ENCODE results near the gene AKR7A2. TPM values are rescaled to one million over a fixed set of nuclear protein-coding genes. Genes with fewer than 3 reads are reported as not detected.

The AKR7A2 gene
- polyA plus RNA-seq, 1 donor (not counting 4 experiments of a cell fraction or from before 2014, with no cell fraction given), result 21.4 TPM

DNA sequence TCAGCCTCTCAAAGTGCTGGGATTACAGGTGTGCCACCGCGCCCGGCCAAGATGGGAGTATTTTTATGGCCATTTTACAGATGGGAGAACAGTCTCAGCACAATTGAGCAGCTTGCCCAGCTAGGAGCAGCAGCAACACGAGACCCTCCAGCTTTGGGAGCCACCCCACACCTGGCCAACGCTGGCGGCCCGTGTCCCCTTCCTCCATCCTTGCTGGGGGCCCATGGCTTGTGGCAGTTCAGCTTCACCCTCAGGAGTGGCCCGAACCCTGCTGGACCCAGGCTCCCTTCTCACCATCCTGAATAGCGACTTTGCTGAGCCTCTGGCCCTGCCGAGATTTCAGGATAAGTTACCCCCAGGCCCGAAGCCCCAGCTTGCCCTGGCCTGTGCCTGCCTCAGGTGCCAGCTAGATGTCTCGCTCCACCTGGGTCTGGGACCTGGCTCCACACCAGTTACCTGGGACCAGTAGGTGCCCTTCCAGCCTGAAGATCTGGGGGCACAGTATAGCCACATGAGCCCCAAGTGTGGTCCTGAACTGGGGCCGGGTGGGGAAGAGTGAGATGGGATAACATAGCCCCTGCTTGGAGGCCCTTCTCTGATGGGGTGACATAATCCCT lies 19.4 kb upstream of the AKR7A2 start:
- no peaks in the 10 kb centered on the region for H3K27me3 ChIP-seq (ENCODE audit: control insufficient read depth, extremely low read depth, insufficient read depth, low read length)
- no peak overlapping the region for H3K4me3 ChIP-seq (ENCODE audit: control insufficient read depth in 2 of 3, extremely low read depth in 1 of 3, insufficient read depth in 2 of 3, low read depth in 1 of 3, low read length in 3 of 3)
- H3K27ac ChIP-seq (ENCODE audit: control insufficient read depth, insufficient read depth, low read length), result no peak overlapping the region
- no peak overlapping the region for H3K9ac ChIP-seq (ENCODE audit: control insufficient read depth, extremely low read depth, insufficient read depth, low read length)
- peaks cover 0 to 6% of the 10 kb centered on the region in 2 experiments for H3K36me3 ChIP-seq (ENCODE audit: control insufficient read depth in 2 of 2, extremely low read depth in 1 of 2, insufficient read depth in 2 of 2, low read length in 2 of 2)
- H3K4me1 ChIP-seq (ENCODE audit: control insufficient read depth, extremely low read depth, insufficient read depth, low read length), result no peaks in the 10 kb centered on the region
- no peak overlapping the region for H2AFZ ChIP-seq (ENCODE audit: control insufficient read depth, low read length)
- FAIRE-seq (no peak), DNase-seq (ENCODE audit: low read depth, low spot score) (no peak)
- dilution Hi-C loops (cut with MboI; ENCODE audit: extremely low pct_ligation_motif_present, low sequenced_read_pairs), result no loop called here
- H3K9me3 ChIP-seq (ENCODE audit: control insufficient read depth, low read depth, low read length), result no peaks in the 10 kb centered on the region
- peaks cover 3% of the 10 kb centered on the region for H4K20me1 ChIP-seq (ENCODE audit: control insufficient read depth, extremely low read depth, insufficient read depth, low read length)
- H3K9me1 ChIP-seq (ENCODE audit: control insufficient read depth, extremely low read depth, insufficient read depth, low read length), result no peaks in the 10 kb centered on the region
- no peak for TF ChIP-seq EZH2 (IDR thresholded peaks at IDR 0.05; ENCODE audit: low read length)
- TF ChIP-seq, protein P1, sequence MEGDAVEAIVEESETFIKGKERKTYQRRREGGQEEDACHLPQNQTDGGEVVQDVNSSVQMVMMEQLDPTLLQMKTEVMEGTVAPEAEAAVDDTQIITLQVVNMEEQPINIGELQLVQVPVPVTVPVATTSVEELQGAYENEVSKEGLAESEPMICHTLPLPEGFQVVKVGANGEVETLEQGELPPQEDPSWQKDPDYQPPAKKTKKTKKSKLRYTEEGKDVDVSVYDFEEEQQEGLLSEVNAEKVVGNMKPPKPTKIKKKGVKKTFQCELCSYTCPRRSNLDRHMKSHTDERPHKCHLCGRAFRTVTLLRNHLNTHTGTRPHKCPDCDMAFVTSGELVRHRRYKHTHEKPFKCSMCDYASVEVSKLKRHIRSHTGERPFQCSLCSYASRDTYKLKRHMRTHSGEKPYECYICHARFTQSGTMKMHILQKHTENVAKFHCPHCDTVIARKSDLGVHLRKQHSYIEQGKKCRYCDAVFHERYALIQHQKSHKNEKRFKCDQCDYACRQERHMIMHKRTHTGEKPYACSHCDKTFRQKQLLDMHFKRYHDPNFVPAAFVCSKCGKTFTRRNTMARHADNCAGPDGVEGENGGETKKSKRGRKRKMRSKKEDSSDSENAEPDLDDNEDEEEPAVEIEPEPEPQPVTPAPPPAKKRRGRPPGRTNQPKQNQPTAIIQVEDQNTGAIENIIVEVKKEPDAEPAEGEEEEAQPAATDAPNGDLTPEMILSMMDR (optimal IDR thresholded peaks at IDR 0.05 in 1 of 3, IDR thresholded peaks at IDR 0.05 in 1 of 3, conservative IDR thresholded peaks at IDR 0.05 in 1 of 3; ENCODE audit: extremely low read depth in 1 of 3, insufficient read depth in 2 of 3, low read length in 3 of 3), result no peak
- H3K79me2 ChIP-seq (ENCODE audit: control insufficient read depth, insufficient read depth, low read length), result no peaks in the 10 kb centered on the region
- H3K4me2 ChIP-seq (ENCODE audit: control insufficient read depth, extremely low read depth, insufficient read depth, low read depth, low read length), result no peak overlapping the region

DNA sequence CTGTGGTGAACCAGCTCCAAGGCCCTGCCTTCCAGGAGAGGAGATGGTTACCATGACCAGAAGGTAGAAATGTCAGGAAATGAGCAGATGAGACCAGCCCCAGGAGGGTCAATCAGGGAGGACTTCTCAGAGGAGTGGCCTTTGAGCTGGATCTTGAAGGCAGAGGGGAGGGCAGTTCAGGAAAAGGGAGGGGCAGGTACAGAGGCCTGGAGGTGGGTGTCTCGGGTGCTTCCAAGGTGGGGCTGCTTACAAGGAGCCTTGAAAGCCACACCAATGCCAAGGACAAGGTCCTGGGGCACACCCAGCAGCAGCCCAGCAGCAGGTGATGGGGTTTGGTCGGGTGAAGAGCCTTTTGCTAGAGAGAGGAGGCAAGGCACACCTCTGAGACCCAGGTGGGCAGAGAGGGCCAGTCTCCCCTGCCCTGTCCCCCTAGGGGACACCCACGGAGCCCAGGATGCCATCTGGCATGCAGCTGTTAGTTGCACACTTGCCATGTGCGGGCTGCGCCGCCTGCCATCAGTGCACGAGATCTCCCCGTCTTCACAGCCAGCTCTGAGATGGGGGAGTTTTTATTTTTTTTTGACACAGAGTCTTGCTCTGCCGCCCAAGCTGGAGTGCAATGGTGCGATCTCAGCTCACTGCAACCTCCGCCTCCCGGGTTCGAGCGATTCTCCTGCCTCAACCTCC lies 18.6 kb upstream of the AKR7A2 start:
- FAIRE-seq (no peak), DNase-seq (ENCODE audit: low read depth, low spot score) (no peak)
- no peaks in the 10 kb centered on the region for H3K79me2 ChIP-seq (ENCODE audit: control insufficient read depth, insufficient read depth, low read length)
- H2AFZ ChIP-seq (ENCODE audit: control insufficient read depth, low read length), result no peak overlapping the region
- H3K9me1 ChIP-seq (ENCODE audit: control insufficient read depth, extremely low read depth, insufficient read depth, low read length), result no peaks in the 10 kb centered on the region
- peaks cover 0 to 10% of the 10 kb centered on the region in 2 experiments for H3K36me3 ChIP-seq (ENCODE audit: control insufficient read depth in 2 of 2, extremely low read depth in 1 of 2, insufficient read depth in 2 of 2, low read length in 2 of 2)
- H3K27ac ChIP-seq (ENCODE audit: control insufficient read depth, insufficient read depth, low read length), result no peak overlapping the region
- H3K9ac ChIP-seq (ENCODE audit: control insufficient read depth, extremely low read depth, insufficient read depth, low read length), result no peak overlapping the region
- H3K4me3 ChIP-seq (ENCODE audit: control insufficient read depth in 2 of 3, extremely low read depth in 1 of 3, insufficient read depth in 2 of 3, low read depth in 1 of 3, low read length in 3 of 3), result no peak overlapping the region
- TF ChIP-seq, protein P1 (optimal IDR thresholded peaks at IDR 0.05 in 1 of 3, IDR thresholded peaks at IDR 0.05 in 1 of 3, conservative IDR thresholded peaks at IDR 0.05 in 1 of 3; ENCODE audit: extremely low read depth in 1 of 3, insufficient read depth in 2 of 3, low read length in 3 of 3), result no peak
- no peak for TF ChIP-seq EZH2 (IDR thresholded peaks at IDR 0.05; ENCODE audit: low read length)
- no peaks in the 10 kb centered on the region for H3K9me3 ChIP-seq (ENCODE audit: control insufficient read depth, low read depth, low read length)
- H3K27me3 ChIP-seq (ENCODE audit: control insufficient read depth, extremely low read depth, insufficient read depth, low read length), result no peaks in the 10 kb centered on the region
- H4K20me1 ChIP-seq (ENCODE audit: control insufficient read depth, extremely low read depth, insufficient read depth, low read length), result peaks cover 3% of the 10 kb centered on the region
- dilution Hi-C loops (cut with MboI; ENCODE audit: extremely low pct_ligation_motif_present, low sequenced_read_pairs), result no loop called here
- no peak overlapping the region for H3K4me2 ChIP-seq (ENCODE audit: control insufficient read depth, extremely low read depth, insufficient read depth, low read depth, low read length)
- H3K4me1 ChIP-seq (ENCODE audit: control insufficient read depth, extremely low read depth, insufficient read depth, low read length), result no peaks in the 10 kb centered on the region
